ENCODE measurements around the gene HHIPL1. TPM values are rescaled to one million over a fixed set of nuclear protein-coding genes. Genes with fewer than 3 reads are reported as not detected.

HHIPL1 gene
- total RNA-seq, 2 donors from 2014 or later = 0.44 to 0.93 TPM

DNA sequence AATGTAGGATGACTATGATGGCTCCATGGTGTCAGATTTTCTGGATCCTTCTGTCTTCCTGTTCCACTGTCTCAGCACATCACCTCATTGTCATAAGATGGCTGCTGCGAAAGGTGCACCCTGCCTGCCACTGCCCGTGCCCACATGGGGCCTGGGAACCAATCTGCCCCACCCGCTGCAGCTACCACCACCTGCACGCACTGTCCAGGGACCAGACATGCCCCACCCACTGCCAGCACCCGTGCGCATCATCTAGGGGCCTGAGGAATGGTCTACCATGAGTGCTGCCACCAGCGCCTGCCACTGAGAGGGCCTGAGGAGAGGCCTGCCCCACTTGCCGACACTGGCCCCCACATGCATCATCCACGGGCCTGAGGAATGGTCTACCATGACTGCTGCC lies 63.0 kb downstream of the HHIPL1 start:
- TF ChIP-seq, protein P1, sequence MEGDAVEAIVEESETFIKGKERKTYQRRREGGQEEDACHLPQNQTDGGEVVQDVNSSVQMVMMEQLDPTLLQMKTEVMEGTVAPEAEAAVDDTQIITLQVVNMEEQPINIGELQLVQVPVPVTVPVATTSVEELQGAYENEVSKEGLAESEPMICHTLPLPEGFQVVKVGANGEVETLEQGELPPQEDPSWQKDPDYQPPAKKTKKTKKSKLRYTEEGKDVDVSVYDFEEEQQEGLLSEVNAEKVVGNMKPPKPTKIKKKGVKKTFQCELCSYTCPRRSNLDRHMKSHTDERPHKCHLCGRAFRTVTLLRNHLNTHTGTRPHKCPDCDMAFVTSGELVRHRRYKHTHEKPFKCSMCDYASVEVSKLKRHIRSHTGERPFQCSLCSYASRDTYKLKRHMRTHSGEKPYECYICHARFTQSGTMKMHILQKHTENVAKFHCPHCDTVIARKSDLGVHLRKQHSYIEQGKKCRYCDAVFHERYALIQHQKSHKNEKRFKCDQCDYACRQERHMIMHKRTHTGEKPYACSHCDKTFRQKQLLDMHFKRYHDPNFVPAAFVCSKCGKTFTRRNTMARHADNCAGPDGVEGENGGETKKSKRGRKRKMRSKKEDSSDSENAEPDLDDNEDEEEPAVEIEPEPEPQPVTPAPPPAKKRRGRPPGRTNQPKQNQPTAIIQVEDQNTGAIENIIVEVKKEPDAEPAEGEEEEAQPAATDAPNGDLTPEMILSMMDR (IDR thresholded peaks at IDR 0.05) = no peak
- intact Hi-C loops (cut with DNase I) = no loop called here

DNA sequence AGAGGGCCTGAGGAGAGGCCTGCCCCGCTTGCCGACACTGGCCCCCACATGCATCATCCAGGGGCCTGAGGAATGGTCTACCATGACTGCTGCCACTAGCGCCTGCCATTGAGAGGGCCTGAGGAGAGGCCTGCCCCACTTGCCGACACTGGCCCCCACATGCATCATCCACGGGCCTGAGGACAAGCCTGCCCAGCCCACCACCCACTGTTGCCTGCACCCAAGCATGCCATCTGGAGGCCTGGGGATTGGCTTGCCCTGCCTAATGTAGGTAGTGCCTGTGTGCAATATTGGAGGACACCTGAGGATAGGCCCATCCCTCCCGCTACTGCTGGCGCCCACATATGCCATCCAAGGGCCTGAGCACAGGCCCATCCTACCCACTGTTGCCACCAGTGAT lies 63.5 kb downstream of the HHIPL1 start:
- H3K9me3 ChIP-seq = no peaks in the 10 kb centered on the region
- H3K27ac ChIP-seq = no peak overlapping the region
- no peaks in the 10 kb centered on the region for H3K27me3 ChIP-seq
- TF ChIP-seq, protein P1 (IDR thresholded peaks at IDR 0.05) = no peak
- H3K9ac ChIP-seq (ENCODE audit: low read depth in 2 of 2, low read length in 2 of 2) = no peak overlapping the region
- intact Hi-C loops (cut with DNase I) = no loop called here
- H3K36me3 ChIP-seq = no peaks in the 10 kb centered on the region
- no peak for DNase-seq
- H3K4me3 ChIP-seq = no peak overlapping the region
- H3K4me1 ChIP-seq = no peaks in the 10 kb centered on the region

More for the DNA sequence above, 63.0 kb downstream of the HHIPL1 start:
- no peaks in the 10 kb centered on the region for H3K27me3 ChIP-seq
- H3K9me3 ChIP-seq = no peaks in the 10 kb centered on the region
- no peak overlapping the region for H3K4me3 ChIP-seq
- H3K27ac ChIP-seq = no peak overlapping the region
- no peak for DNase-seq
- no peaks in the 10 kb centered on the region for H3K4me1 ChIP-seq
- no peaks in the 10 kb centered on the region for H3K36me3 ChIP-seq
- no peak overlapping the region for H3K9ac ChIP-seq (ENCODE audit: low read depth in 2 of 2, low read length in 2 of 2)

- Histone ChIP-seq H3K27ac (no peak overlapping the region), H3K36me3 (no peaks in the 10 kb centered on the region), H3K27me3 (no peaks in the 10 kb centered on the region), H3K4me1 (no peaks in the 10 kb centered on the region), H3K9ac (ENCODE audit: low read depth in 2 of 2, low read length in 2 of 2) (no peak overlapping the region), H3K4me3 (no peak overlapping the region), H3K9me3 (no peaks in the 10 kb centered on the region)
- TF ChIP-seq, protein P1 (IDR thresholded peaks at IDR 0.05) = no peak
- no peak for DNase-seq
- intact Hi-C loops (cut with DNase I) = no loop called here
These were observed 69.0 kb downstream of the HHIPL1 start for GRCh38 chr14:99713972-99714371.

DNA sequence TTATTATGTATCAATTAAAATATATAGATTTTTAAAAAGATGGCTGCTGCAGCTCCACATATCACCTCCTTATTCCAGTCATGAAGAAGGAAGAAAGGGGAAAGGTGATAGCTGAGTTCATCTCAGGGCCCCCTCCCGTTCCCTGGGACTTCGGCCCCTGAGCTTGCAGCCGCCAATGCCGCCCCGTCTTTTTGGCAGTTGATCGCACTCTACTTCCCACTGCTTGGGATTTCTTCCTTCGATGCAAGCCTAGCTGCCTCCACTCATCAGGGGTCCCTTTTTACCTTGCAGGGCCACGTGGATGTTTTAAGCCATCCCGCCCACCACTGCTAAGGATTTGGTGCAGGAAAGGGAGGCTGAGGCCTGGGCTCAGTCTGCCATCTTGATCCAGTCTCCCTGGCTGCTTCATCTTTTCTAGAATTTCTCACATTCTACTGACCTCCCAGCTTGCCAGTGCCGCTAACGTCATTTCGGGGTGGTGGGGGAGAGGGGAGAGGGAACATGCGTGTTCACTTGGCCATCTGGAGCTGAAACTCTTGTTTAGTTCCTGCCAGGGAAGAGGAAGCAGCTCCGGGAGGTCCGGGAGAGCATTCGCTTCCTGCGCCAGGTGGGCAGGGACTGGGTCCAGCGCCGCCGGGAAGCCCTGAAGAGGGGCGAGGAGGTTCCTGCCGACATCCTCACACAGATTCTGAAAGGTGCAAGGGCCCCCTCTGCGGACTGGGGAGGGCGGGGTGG lies 70.5 kb downstream of the HHIPL1 start:
- no peak for DNase-seq

GRCh38 chr14:99716091-99716849 lies 71.3 kb downstream of the HHIPL1 start:
- Histone ChIP-seq H3K27me3 (no peaks in the 10 kb centered on the region), H3K4me3 (no peak overlapping the region), H3K9me3 (no peaks in the 10 kb centered on the region), H3K9ac (ENCODE audit: low read depth in 2 of 2, low read length in 2 of 2) (no peak overlapping the region), H3K36me3 (no peaks in the 10 kb centered on the region), H3K27ac (no peak overlapping the region), H3K4me1 (no peaks in the 10 kb centered on the region)
- DNase-seq = no peak
- TF ChIP-seq, protein P1 (IDR thresholded peaks at IDR 0.05) = no peak
- intact Hi-C loops (cut with DNase I) = no loop called here

More for the DNA sequence above, 70.5 kb downstream of the HHIPL1 start:
- H3K27me3 ChIP-seq = no peaks in the 10 kb centered on the region
- intact Hi-C loops (cut with DNase I) = no loop called here
- TF ChIP-seq, protein P1 (IDR thresholded peaks at IDR 0.05) = no peak
- H3K36me3 ChIP-seq = no peaks in the 10 kb centered on the region
- no peaks in the 10 kb centered on the region for H3K4me1 ChIP-seq
- no peaks in the 10 kb centered on the region for H3K9me3 ChIP-seq
- H3K4me3 ChIP-seq = no peak overlapping the region
- H3K27ac ChIP-seq = no peak overlapping the region
- H3K9ac ChIP-seq (ENCODE audit: low read depth in 2 of 2, low read length in 2 of 2) = no peak overlapping the region
